ENCODE measurements around the gene DUSP8. TPM values are rescaled to one million over a fixed set of nuclear protein-coding genes. Genes with fewer than 3 reads are reported as not detected.

DUSP8 gene
- total RNA-seq, 2 donors from 2014 or later: 9.0 to 21.7 TPM

GRCh38 chr11:1558775-1559110 lies 13.3 kb downstream of the DUSP8 start:
- intact Hi-C loops (cut with DNase I): no loop called here
- ATAC-seq (peak; percentile 0), DNase-seq (peak; percentile 23)

- peak; percentile 64 for DNase-seq
- ATAC-seq: peak; percentile 52 to 61
- intact Hi-C loops (cut with DNase I): no loop called here
Observed at GRCh38 chr11:1557904-1558774, 13.9 kb downstream of the DUSP8 start.

GRCh38 chr11:1557051-1557884 lies 14.8 kb downstream of the DUSP8 start:
- peak; percentile 22 for DNase-seq

GRCh38 chr11:1556278-1556902 lies 15.7 kb downstream of the DUSP8 start:
- intact Hi-C loops (cut with DNase I): no loop called here
- ATAC-seq (no peak), DNase-seq (no peak)

More at GRCh38 chr11:1557051-1557884, 14.8 kb downstream of the DUSP8 start:
- intact Hi-C loops (cut with DNase I): no loop called here
- no peak for ATAC-seq

- intact Hi-C loops (cut with DNase I): no loop called here
- no peak for ATAC-seq
- no peak for DNase-seq
Observed at GRCh38 chr11:1555713-1556153, 16.3 kb downstream of the DUSP8 start.

GRCh38 chr11:1554981-1555712 lies 16.9 kb downstream of the DUSP8 start:
- ATAC-seq (no peak), DNase-seq (no peak)
- intact Hi-C loops (cut with DNase I): no loop called here

GRCh38 chr11:1553808-1554594 lies 18.1 kb downstream of the DUSP8 start:
- no peak for DNase-seq
- ATAC-seq: no peak
- intact Hi-C loops (cut with DNase I): no loop called here

GRCh38 chr11:1549338-1550330 lies 22.4 kb downstream of the DUSP8 start:
- intact Hi-C loops (cut with DNase I): loop anchor here in 1 of 2 donors (5.0 kb wide), 1 partner anchor 78 kb away; the partner anchor contains the start of gene KRTAP5-5
- no peak for DNase-seq
- ATAC-seq: no peak

GRCh38 chr11:1548221-1549070 lies 23.6 kb downstream of the DUSP8 start:
- ATAC-seq (peak; percentile 70 to 82), DNase-seq (peak; percentile 72)
- intact Hi-C loops (cut with DNase I): loop anchor here in 1 of 2 donors (5.0 kb wide), 1 partner anchor 79 kb away; the partner anchor contains the start of gene KRTAP5-5

GRCh38 chr11:1547467-1548098 lies 24.5 kb downstream of the DUSP8 start:
- no peak for DNase-seq
- peak; percentile 2 to 6 for ATAC-seq
- intact Hi-C loops (cut with DNase I): loop anchor here in 1 of 2 donors (5.0 kb wide), 1 partner anchor 80 kb away; the partner anchor contains the start of gene KRTAP5-5

- peak; percentile 72 to 74 for ATAC-seq
- DNase-seq: peak; percentile 58
- intact Hi-C loops (cut with DNase I): loop anchor here in 1 of 2 donors (1.0 to 5.0 kb wide), 2 partner anchors 28 to 80 kb away; partner anchors contain the start of gene KRTAP5-5
Observed at GRCh38 chr11:1546536-1547466, 25.3 kb downstream of the DUSP8 start.

GRCh38 chr11:1546077-1546535 lies 26.0 kb downstream of the DUSP8 start:
- ATAC-seq (no peak), DNase-seq (no peak)
- intact Hi-C loops (cut with DNase I): loop anchor here in 1 of 2 donors (1.0 to 5.0 kb wide), 2 partner anchors 29 to 81 kb away; partner anchors contain the start of gene KRTAP5-5

- intact Hi-C loops (cut with DNase I): loop anchor here in 1 of 2 donors (5.0 kb wide), 1 partner anchor 82 kb away; the partner anchor contains the start of gene KRTAP5-5
- no peak for DNase-seq
- ATAC-seq: no peak
Observed at GRCh38 chr11:1545432-1545831, 26.6 kb downstream of the DUSP8 start.

- ATAC-seq (no peak), DNase-seq (no peak)
- intact Hi-C loops (cut with DNase I): no loop called here
Observed at GRCh38 chr11:1544536-1544935, 27.5 kb downstream of the DUSP8 start.

Data from left cardiac atrium (tissue), 4 donors.